Measurements from ENCODE around the gene MAN2A2. TPM values are rescaled to one million over a fixed set of nuclear protein-coding genes. Genes with fewer than 3 reads are reported as not detected.

MAN2A2 gene
- total and polyA plus RNA-seq, 2 donors (not counting 3 experiments of a cell fraction or from before 2014, with no cell fraction given): 60.9 to 77.7 TPM

- dilution Hi-C loops (cut with MboI; ENCODE audit: extremely low pct_ligation_motif_present, low sequenced_read_pairs) (no loop called here), intact Hi-C loops (cut with micrococcal nuclease) (loop anchor here (1.0 to 10.0 kb wide), 8 partner anchors 49 to 565 kb away; partner anchors contain the start of gene BLM)
- ChIA-PET POLR2A (interaction anchor here (0.7 kb wide), 1 partner anchor 549 kb away, joined by 3 read pairs; no protein-coding TSS in a partner anchor), CTCF (interaction anchor here (0.6 to 3.9 kb wide), 49 partner anchors 10 to 636 kb away, joined by 3 to 237 read pairs (median 4); partner anchors contain the start of genes BLM, MAN2A2, TTLL13 and UNC45A)
- peaks cover 15% of the 10 kb centered on the region for H3K79me2 ChIP-seq (ENCODE audit: control insufficient read depth, insufficient read depth, low read length)
- H3K4me2 ChIP-seq (ENCODE audit: insufficient read depth, low read length): peak overlapping the region; percentile 27
- FAIRE-seq (peak; percentile 87), DNase-seq (ENCODE audit: low read depth, low spot score) (peak; percentile 72)
- H3K27me3 ChIP-seq (ENCODE audit: control insufficient read depth in 2 of 2, insufficient read depth in 2 of 2, low read length in 2 of 2): no peaks in the 10 kb centered on the region
- H3K4me1 ChIP-seq (ENCODE audit: control insufficient read depth, extremely low read depth, insufficient read depth, low read length): peaks cover 24% of the 10 kb centered on the region
- H3K4me3 ChIP-seq (replicated peaks in 1 of 3; ENCODE audit: insufficient read depth in 1 of 3, low read depth in 1 of 3, low read length in 3 of 3): peak overlapping the region in 2 of 3 experiments; percentile 46 to 70
- peak overlapping the region; percentile 80 for H3K9ac ChIP-seq (replicated peaks; ENCODE audit: extremely low read depth, insufficient read depth, low read length)
- H3K27ac ChIP-seq (ENCODE audit: insufficient read depth, low read depth, low read length): peak overlapping the region; percentile 4
- H3K36me3 ChIP-seq (ENCODE audit: control insufficient read depth in 2 of 2, extremely low read depth in 1 of 2, insufficient read depth in 2 of 2, low read length in 2 of 2): peaks cover 3 to 27% of the 10 kb centered on the region in 2 experiments
- no peaks in the 10 kb centered on the region for H4K20me1 ChIP-seq (replicated peaks; ENCODE audit: control insufficient read depth, extremely low read depth, insufficient read depth, low read length)
- no peaks in the 10 kb centered on the region for H3K9me1 ChIP-seq (replicated peaks; ENCODE audit: control insufficient read depth, extremely low read depth, insufficient read depth, low read length)
- H2AFZ ChIP-seq (ENCODE audit: low read depth, low read length): no peak overlapping the region
- TF ChIP-seq CTCF (IDR thresholded peaks at IDR 0.05; ENCODE audit: extremely low read depth in 1 of 2, insufficient read depth in 1 of 2, low read depth in 1 of 2, low read length in 2 of 2) (peak; percentile 96 to 98), EZH2 (IDR thresholded peaks at IDR 0.05; ENCODE audit: borderline replicate concordance, low read depth, low read length, severe bottlenecking) (no peak), FOS (IDR thresholded peaks at IDR 0.05; ENCODE audit: borderline replicate concordance, insufficient read depth, low read length) (no peak)
- H3K9me3 ChIP-seq (replicated peaks; ENCODE audit: control insufficient read depth, insufficient read depth, low read length): no peaks in the 10 kb centered on the region
- TSS peak; percentile 20 for BruUV-seq (replicated peaks)
These were observed 17.4 kb upstream of the MAN2A2 start for GRCh38 chr15:90885432-90886290.
